NCI-H510A treated with DMSO at 0.1 percent for 48 hours (cell line): ENCODE measurements around the gene MAFF.

ENCODE experiments used
- DNase-seq: peaks from one replicate; lab custom pipeline; 2025; lab: John Stamatoyannopoulos, UW

MAFF gene

GRCh38 chr22:38203855-38204514 lies 2.2 kb downstream of the MAFF start:
- DNase-seq = no peak

GRCh38 chr22:38204784-38205183 lies 3.0 kb downstream of the MAFF start:
- DNase-seq = no peak

- no peak for DNase-seq
These were observed 3.7 kb downstream of the MAFF start for GRCh38 chr22:38205261-38206128.

GRCh38 chr22:38207898-38208432 lies 6.2 kb downstream of the MAFF start:
- no peak for DNase-seq

GRCh38 chr22:38208551-38208968 lies 6.8 kb downstream of the MAFF start:
- no peak for DNase-seq

GRCh38 chr22:38211556-38211955 lies 9.8 kb downstream of the MAFF start:
- DNase-seq = no peak

- DNase-seq = no peak
These were observed 10.6 kb downstream of the MAFF start for GRCh38 chr22:38212442-38212841.

GRCh38 chr22:38213319-38213989 lies 11.7 kb downstream of the MAFF start:
- DNase-seq = no peak

GRCh38 chr22:38213990-38214301 lies 12.2 kb downstream of the MAFF start:
- DNase-seq = no peak

GRCh38 chr22:38214302-38215056 lies 12.7 kb downstream of the MAFF start:
- no peak for DNase-seq

GRCh38 chr22:38215156-38216038 lies 13.6 kb downstream of the MAFF start:
- DNase-seq = no peak

GRCh38 chr22:38218661-38219622 lies 17.1 kb downstream of the MAFF start:
- no peak for DNase-seq

- DNase-seq = no peak
These were observed 17.8 kb downstream of the MAFF start for GRCh38 chr22:38219632-38220031.

- DNase-seq = no peak
These were observed 18.4 kb downstream of the MAFF start for GRCh38 chr22:38220163-38220562.

- no peak for DNase-seq
These were observed 19.0 kb downstream of the MAFF start for GRCh38 chr22:38220653-38221386.

- no peak for DNase-seq
These were observed 19.6 kb downstream of the MAFF start for GRCh38 chr22:38221407-38221806.

- no peak for DNase-seq
These were observed 20.4 kb downstream of the MAFF start for GRCh38 chr22:38221908-38222796.

GRCh38 chr22:38222797-38223119 lies 21.0 kb downstream of the MAFF start:
- DNase-seq = no peak
